Fibroblast of lung (primary cell): ENCODE measurements around the gene BCL11A. TPM values are rescaled to one million over a fixed set of nuclear protein-coding genes. Genes with fewer than 3 reads are reported as not detected.

Experiments
- DNase-seq, 2 donors: peaks; one replicate each; pipeline versions ENCODE4 v3.0.0 to v3.0.0-alpha.2; 2010; ENCODE audit warnings: low read depth in 2 of 2
- H2AFZ ChIP-seq: 2 replicates; pipeline ENCODE4 v1.5.1; 2012; ENCODE audit warnings: low read length, control low read depth, inconsistent platforms
- H3K27ac ChIP-seq: 2 replicates; pipeline ENCODE4 v1.5.1; 2011; ENCODE audit warnings: low read length, control low read depth; ENCODE audit not compliant: insufficient read depth
- H3K27me3 ChIP-seq: 2 replicates; pipeline ENCODE4 v1.5.1; 2011; ENCODE audit warnings: mild to moderate bottlenecking, low read length; ENCODE audit not compliant: control insufficient read depth, insufficient read depth
- H3K36me3 ChIP-seq: 2 replicates; pipeline ENCODE4 v1.5.1; 2011; ENCODE audit warnings: low read length; ENCODE audit not compliant: control insufficient read depth, insufficient read depth
- H3K4me1 ChIP-seq: 2 replicates; pipeline ENCODE4 v1.5.1; 2011; ENCODE audit warnings: low read length; ENCODE audit not compliant: control insufficient read depth, insufficient read depth; ENCODE audit errors: extremely low read depth
- H3K4me2 ChIP-seq: 2 replicates; pipeline ENCODE4 v1.5.1; 2011; ENCODE audit warnings: low read length, control low read depth; ENCODE audit not compliant: insufficient read depth; ENCODE audit errors: extremely low read depth
- H3K4me3 ChIP-seq, 4 experiments: fragments of 200-600 bp in 1 of 4; sonication (generic) in 1 of 4; replicated peaks in 1 of 4; 2 replicates each; pipeline ENCODE4 v1.5.1; 2011 to 2016; ENCODE audit warnings: low read length in 4 of 4, low read depth in 3 of 4, mild to moderate bottlenecking in 3 of 4, control low read depth in 2 of 4, inconsistent platforms in 1 of 4, mixed read lengths in 1 of 4; ENCODE audit not compliant: insufficient read depth in 1 of 4; ENCODE audit errors: control extremely low read depth in 1 of 4
- H3K79me2 ChIP-seq: 2 replicates; pipeline ENCODE4 v1.5.1; 2012; ENCODE audit warnings: mild to moderate bottlenecking, low read length, inconsistent platforms; ENCODE audit not compliant: control insufficient read depth, insufficient read depth
- H3K9ac ChIP-seq: 2 replicates; pipeline ENCODE4 v1.5.1; 2011; ENCODE audit warnings: mild to moderate bottlenecking, low read length, control low read depth; ENCODE audit not compliant: insufficient read depth
- H3K9me3 ChIP-seq: 2 replicates; pipeline ENCODE4 v1.5.1; 2012; ENCODE audit warnings: low read depth, low read length; ENCODE audit not compliant: control insufficient read depth, insufficient read depth
- H4K20me1 ChIP-seq: 2 replicates; pipeline ENCODE4 v1.5.1; 2011; ENCODE audit warnings: low read length; ENCODE audit not compliant: control insufficient read depth, insufficient read depth; ENCODE audit errors: extremely low read depth
- EZH2 ChIP-seq: IDR thresholded peaks from 2 replicates; pipeline ENCODE4 v1.5.1; 2012; ENCODE audit warnings: low read length, control low read depth, mild to moderate bottlenecking; ENCODE audit errors: missing control alignments
- polyA plus RNA-seq, 2 donors: library from polyadenylated mRNA; depleted of rRNA in 1 of 2; stranded (reverse) in 1 of 2; unstranded in 1 of 2; fragments of >200 nt; gene quantifications; 2 replicates each; pipeline ENCODE4 v1.2.1, GENCODE V29; 2011 to 2012; ENCODE audit warnings: missing spikeins in 1 of 2
- total RNA-seq: library from RNA; depleted of rRNA; stranded (reverse); fragments of >200 nt; gene quantifications from 2 replicates; pipeline ENCODE4 v1.2.1, GENCODE V29; 2014
- TF ChIP-seq, protein P1 (sequence below), 2 donors: IDR thresholded peaks in 1 of 2; conservative IDR thresholded peaks in 1 of 2; 1 replicate in 1 of 2; 2 replicates in 1 of 2; pipeline ENCODE4 v1.5.1; 2011 to 2012; ENCODE audit warnings: low read length in 2 of 2, control low read depth in 1 of 2, inconsistent platforms in 1 of 2, low read depth in 1 of 2, mild to moderate bottlenecking in 1 of 2

BCL11A gene
- total and polyA plus RNA-seq, 2 donors (not counting 1 experiment from before 2014, with no cell fraction given) = 0.09 to 0.17 TPM

DNA sequence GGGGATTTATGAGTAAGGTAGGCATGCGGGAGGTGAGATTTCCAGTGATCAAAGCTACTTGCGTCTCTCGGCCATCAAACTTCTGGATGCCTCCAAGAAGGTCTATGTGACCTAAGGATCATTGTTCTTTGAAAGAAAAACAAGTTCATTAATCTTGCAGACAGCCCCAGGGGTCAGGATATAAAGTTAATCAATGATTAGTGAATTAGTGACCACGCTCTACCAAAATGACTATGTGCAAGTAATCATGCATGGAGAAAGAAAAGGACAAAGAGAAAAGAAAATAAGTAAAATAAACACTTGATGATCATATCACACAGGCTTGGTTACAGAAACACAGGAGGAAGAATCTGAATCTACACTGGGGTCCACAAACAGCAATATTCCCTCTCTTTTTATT is 42.5 kb upstream of the BCL11A start:
- Histone ChIP-seq H2AFZ (no peak overlapping the region), H3K9me3 (no peaks in the 10 kb centered on the region), H3K79me2 (no peaks in the 10 kb centered on the region), H3K9ac (no peak overlapping the region), H3K36me3 (no peaks in the 10 kb centered on the region), H4K20me1 (no peaks in the 10 kb centered on the region), H3K4me1 (no peaks in the 10 kb centered on the region), H3K27ac (no peak overlapping the region), H3K4me2 (no peak overlapping the region), H3K27me3 (no peaks in the 10 kb centered on the region), H3K4me3 (no peak overlapping the region)
- TF ChIP-seq, protein P1, sequence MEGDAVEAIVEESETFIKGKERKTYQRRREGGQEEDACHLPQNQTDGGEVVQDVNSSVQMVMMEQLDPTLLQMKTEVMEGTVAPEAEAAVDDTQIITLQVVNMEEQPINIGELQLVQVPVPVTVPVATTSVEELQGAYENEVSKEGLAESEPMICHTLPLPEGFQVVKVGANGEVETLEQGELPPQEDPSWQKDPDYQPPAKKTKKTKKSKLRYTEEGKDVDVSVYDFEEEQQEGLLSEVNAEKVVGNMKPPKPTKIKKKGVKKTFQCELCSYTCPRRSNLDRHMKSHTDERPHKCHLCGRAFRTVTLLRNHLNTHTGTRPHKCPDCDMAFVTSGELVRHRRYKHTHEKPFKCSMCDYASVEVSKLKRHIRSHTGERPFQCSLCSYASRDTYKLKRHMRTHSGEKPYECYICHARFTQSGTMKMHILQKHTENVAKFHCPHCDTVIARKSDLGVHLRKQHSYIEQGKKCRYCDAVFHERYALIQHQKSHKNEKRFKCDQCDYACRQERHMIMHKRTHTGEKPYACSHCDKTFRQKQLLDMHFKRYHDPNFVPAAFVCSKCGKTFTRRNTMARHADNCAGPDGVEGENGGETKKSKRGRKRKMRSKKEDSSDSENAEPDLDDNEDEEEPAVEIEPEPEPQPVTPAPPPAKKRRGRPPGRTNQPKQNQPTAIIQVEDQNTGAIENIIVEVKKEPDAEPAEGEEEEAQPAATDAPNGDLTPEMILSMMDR (conservative IDR thresholded peaks at IDR 0.05 in 1 of 2, IDR thresholded peaks at IDR 0.05 in 1 of 2; ENCODE audit: low read depth in 1 of 2, low read length in 2 of 2) = no peak
- no peak for DNase-seq

DNA sequence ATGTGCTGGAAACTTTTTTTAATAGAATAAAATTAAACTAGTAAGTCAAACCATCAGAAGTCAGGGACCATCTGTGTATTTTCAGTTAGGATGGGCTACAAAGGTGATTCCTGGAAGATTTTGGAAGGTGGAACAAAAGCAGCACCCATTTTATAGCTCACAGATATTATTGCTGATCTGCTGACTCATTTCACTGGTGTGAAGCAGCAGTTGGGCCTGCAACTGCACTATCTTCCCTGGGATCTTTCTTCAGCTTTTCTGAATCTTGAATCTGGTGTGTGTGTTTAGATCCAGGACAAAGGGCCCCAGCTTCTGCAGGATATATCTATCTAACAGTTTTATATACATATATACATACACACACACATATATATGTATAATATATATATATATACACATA is 35.6 kb upstream of the BCL11A start:
- H4K20me1 ChIP-seq = no peaks in the 10 kb centered on the region
- H3K27me3 ChIP-seq = no peaks in the 10 kb centered on the region
- H3K4me1 ChIP-seq = no peaks in the 10 kb centered on the region

DNA sequence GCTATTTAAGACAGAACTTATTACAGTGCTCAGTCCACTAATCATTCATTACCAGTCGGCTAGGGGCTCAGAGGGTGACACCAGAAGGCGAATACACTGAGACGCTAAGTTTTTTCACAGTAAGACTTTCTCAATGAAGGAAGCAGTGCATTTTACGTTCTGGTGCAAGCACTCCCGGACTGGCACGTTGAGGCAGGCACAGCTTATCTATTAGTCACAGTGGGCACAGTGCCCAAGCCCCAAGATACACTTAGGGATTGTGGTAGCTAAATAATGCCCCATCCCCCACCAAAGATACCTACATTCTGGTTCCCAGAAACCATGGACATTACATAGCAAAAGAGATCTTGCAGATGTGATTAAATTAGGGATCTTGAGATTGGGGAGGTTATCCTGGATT is 32.6 kb upstream of the BCL11A start:
- Histone ChIP-seq H3K4me2 (no peak overlapping the region), H3K4me3 (no peak overlapping the region), H3K36me3 (no peaks in the 10 kb centered on the region), H3K79me2 (no peaks in the 10 kb centered on the region), H2AFZ (no peak overlapping the region), H3K9me3 (no peaks in the 10 kb centered on the region), H4K20me1 (no peaks in the 10 kb centered on the region), H3K4me1 (no peaks in the 10 kb centered on the region), H3K27ac (no peak overlapping the region), H3K27me3 (peaks cover 2% of the 10 kb centered on the region), H3K9ac (no peak overlapping the region)
- DNase-seq = no peak
- TF ChIP-seq, protein P1 (conservative IDR thresholded peaks at IDR 0.05 in 1 of 2, IDR thresholded peaks at IDR 0.05 in 1 of 2; ENCODE audit: low read depth in 1 of 2, low read length in 2 of 2) = no peak
- TF ChIP-seq EZH2 = no peak

More for the DNA sequence above, 35.6 kb upstream of the BCL11A start:
- Histone ChIP-seq H3K4me2 (no peak overlapping the region), H3K36me3 (no peaks in the 10 kb centered on the region), H2AFZ (no peak overlapping the region), H3K79me2 (no peaks in the 10 kb centered on the region), H3K9me3 (no peaks in the 10 kb centered on the region), H3K4me3 (no peak overlapping the region), H3K9ac (no peak overlapping the region), H3K27ac (no peak overlapping the region)
- no peak for DNase-seq
- no peak for TF ChIP-seq EZH2
- TF ChIP-seq, protein P1 (conservative IDR thresholded peaks at IDR 0.05 in 1 of 2, IDR thresholded peaks at IDR 0.05 in 1 of 2; ENCODE audit: low read depth in 1 of 2, low read length in 2 of 2) = no peak
